NCI-H1694 (cell line): ENCODE data around the gene SLC29A2.
"Not testable (repeated sequence)": the region's sequence is repeated elsewhere in the genome, so short reads cannot be mapped to it uniquely, and the experiment has no call there.

Source experiments
- DNase-seq: peaks from one replicate; lab custom pipeline; 2025; lab: John Stamatoyannopoulos, UW

Gene SLC29A2

DNA sequence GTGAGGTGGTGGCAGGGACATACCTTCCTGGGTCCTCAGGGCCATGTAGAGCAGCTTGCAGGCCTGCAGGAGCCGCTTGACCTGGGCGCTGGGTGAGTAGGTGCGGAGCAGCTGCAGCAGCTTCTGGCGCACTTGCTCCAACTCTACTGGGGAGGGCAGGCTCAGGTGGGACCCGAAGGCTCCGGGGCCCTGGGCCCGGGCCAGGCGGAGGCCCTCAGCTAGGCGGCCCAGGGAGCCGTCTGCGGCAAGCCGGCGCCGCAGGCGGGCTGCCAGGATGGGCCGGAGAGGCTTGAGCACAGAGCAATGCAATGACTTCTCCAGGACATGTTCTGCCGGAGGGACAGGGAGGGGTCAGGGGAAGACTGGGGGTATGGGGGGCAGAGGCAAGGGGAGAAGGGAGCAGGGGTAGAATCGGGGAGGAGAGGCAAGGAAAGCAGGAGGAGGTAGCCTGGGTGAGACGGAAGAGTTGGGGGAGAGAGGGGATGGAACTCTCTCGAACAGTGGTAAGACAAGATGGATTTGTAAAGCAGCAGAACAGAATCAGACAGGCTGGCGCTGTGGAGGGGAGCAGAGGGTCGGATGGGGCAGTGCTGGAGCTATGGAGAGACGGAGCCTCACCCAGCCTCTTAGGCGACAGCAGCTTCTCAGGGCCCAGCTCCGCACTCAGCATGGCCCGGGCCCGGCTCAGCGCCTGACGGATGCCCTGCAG, 37.5 kb downstream of the SLC29A2 start:
- DNase-seq = no peak

DNA sequence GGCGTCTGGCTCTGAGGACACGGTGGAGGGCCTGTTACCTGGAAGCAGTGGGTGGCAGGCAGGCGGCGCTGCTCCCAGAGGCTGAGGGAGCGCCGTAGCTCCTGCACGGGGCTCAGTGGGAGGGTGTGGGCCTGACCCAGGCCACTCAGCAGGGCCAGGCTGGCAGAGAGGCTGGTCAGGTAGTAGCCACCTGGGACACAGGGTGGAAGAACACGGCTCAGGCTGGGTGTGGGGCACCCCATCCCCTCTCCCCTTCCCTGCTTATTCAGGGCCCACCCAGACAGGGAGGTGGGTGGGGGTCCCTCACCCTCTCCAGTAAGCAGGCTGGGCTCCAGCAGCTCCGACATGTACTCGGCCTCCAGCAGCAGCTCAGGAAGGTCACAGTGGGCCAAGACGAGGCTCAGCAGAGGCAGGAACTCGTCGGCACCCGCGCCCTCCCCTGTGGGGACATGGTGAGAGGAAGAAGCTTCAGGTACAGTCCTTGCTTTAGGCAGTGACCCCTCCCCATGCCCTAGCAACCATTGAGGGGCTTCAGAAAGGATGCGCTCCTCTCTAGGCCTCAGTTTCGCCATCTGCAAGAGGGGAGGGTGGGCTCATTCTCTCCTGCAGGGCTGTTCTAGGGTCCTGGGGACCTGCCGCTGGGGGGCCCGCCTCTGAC, 38.2 kb downstream of the SLC29A2 start:
- no peak for DNase-seq

DNA sequence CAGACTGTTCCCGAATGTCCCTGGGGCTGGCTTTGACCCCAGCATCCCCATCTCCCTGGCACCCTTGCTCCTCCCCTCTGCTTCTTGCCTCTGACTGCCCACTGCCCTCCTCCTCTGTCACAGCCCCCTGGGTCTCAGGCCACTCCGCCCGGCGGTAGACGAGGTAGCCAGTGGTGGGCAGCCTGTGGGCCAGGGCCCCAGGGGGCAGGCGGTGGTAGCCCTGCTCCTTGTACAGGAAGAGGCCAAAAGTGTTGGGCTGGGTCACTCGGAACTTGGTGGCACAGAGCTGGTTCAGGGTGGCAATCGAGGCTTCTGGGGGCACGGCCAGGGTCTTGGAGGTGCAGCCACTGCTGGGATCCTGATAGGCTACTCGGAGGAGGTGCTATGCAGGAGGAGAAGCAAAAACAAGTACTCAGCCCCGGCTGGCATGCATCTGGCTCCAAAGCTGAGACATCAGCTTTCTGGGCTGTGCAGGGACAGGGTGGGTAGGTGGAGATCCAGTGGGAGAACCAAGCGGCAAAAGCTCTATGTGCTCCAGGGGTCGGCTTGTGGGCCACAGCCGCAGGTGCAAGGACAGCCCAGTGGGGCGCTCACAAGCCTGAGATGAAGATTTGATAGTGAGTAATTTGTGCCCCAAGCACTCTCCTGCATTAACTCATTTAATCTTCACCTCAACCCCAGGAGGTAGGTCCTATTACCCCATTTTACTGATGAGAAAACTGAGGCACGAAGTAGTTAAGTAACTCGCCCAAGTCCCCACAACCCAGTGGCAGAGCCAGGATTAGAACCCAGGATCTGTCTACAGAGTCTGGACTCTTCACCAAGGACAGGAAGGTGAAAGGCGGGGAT, 39.0 kb downstream of the SLC29A2 start:
- DNase-seq = no peak

DNA sequence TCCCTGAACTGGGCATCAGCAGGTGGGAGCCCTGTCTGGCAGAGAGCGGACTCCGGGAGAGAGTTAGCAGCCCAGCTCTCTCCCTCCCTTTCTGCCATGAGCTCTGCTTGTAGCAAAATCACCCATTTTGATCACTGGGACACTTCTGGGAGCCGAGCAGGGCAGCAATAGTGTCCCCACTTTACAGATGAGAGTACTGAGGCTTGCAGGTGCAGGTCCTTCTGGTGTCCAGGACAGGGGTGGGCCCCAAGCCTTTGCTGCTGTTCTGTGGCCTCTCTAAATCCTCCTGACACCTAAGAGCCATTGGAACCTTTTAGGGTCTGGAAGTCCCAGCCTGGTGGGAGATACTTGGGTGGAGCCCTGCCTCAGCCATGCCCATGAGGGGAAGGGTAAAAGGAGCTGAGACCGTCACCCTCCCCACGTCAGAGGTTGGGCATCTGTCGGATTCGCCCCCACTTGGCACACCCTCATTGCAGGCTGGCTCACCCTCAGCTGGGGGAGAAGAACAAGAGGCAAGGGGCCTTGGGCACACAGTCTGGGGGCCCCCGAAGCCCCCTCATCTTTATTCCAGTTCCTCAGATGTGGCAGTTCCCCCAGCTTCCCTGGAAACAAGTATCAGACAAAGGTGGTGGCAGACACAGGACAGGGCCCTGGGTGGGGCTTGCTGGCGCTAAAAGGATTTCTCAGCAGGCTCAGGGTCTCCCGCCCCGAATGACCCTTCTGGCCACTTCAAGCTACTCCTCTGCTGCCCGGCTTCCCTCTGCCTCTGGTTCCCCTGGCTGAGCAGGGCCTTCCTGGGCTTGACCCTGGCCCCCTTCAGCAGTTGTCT, 39.8 kb downstream of the SLC29A2 start:
- no peak for DNase-seq

DNA sequence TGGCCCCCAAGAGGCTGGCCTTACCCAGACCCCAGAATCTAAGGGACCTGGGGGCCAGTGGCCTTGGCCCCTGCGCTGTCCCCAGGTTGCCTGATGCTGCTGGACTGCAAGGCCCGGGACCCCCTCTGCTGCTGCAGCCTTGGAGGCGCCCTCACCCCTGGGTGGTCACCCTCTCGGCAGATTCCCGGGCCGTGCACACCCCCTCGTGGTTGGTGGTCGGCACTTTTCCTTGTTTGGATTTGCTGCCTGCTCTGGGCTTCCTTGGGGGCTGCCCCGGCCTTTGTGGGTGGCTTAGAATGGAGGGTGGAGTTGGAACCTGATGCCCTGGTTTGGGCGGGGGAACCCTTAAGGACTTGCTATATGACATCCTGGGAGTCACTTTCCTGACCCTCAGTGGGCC, 40.6 kb downstream of the SLC29A2 start:
- DNase-seq = no peak

DNA sequence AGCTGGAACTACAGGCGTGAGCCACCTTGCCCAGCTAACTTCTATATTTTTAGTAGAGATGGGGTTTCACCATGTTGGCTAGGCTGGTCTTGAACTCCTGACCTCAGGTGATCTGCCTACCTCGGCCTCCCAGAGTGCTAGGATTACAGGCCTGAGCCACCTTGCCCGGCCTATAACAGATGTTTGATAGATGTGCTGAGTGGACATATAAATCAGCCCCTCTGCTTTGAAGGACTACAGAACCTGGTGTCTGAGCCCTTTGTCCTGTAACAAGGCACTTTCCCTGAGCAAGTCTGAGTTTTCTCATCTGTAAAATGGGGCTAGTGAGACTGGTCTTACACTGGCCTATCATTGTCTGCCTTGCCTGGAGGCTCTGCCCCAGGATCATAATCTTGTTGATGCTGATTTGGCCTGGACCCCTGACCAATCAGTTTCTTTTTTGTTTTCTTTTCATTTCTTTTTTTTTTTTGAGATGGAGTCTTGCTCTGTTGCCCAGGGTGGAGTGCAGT, 42.3 kb downstream of the SLC29A2 start:
- DNase-seq = no peak

DNA sequence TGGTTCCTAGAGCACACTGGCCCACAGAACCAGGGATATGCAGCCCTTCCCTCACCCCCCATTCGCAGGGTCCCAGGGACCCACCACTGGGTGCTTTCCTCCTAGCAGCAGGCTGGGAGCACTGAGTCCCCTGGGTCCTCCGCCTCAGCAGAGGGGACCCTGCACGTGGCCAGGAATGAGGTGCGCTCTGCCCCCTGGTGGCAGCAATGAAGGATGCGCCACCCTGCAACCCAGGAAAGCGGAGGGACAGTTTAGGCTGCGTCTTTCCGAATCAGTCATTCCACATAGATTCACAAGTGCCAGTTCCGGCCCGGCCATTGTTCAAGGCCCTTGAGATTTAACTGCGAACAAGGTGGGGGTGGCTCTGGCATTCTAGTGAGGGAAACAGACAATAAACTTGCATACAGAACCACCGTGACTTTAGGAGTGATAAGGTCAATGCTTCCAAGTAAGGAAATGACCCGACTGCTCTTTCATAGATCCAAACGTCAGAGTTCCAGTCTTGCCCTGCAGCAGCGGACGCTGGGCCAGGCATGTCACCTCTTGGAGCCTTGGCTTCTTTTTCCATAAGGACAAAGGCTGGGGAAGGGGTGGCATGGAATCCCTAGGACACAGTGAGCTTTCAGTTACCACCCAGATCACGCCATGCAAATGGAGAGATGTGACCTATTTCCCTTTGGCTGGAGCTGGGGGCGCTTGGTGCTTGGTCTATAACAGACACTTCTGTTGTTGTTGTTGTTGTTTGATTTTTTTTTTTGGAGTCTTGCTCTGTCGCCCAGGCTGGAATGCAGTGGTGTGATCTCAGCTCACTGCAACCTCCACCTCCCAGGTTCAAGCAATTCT, 43.0 kb downstream of the SLC29A2 start:
- peak; percentile 46 for DNase-seq

DNA sequence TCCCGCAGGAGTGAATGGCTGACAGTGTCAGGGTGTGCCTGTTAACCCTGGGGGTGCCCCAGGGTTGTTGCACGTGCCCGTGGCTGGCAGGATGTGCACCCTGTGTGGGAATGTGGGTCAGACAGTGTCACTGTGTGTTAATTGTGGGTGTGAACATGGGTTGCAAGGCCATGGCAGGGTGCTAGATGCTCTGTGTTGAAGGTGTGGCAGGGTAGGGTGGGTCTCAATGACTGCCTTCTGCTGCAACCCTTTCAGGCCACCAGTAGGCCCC, 43.6 kb downstream of the SLC29A2 start:
- DNase-seq = no peak

DNA sequence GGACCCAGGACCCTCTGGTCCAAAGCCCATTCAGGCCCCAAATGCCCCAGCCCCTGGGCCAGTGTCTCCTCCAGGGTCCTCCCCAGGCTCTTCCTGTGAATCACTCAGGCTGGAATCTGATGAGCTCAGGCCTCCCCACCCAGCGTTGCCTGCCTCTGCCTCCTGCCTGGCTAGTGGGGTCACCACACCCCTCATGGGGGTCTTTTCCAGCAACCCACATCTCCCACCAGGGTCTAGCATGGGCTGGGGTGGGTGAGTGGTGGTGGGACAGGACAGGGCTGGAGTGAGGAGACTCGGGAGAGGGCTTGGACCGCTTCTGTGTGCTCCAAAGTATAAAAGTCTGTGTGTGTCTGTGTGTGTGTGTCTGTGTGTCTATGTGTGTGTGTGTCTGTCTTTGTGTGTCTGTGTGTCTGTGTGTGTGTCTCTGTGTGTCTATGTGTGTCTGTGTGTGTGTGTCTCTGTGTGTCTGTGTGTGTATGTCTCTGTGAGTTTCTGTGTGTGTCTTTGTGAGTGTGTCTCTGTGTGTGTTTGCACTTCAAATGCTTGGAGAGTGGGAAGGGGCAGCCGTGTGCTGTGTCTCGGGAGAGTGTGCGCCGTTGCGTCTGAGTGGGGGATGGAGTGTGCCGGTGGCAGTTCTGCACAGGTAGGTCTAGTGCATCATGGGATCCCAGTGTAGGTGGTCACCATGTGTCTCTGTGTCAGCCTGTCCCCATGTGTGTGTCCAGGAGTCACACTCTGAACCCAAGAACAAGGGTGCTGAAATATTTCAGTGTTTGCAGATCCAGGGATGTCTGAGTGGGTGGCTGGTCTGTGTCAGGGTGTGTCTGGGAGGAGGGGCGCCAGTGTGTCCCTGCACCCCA, 44.2 kb downstream of the SLC29A2 start:
- no peak for DNase-seq

DNA sequence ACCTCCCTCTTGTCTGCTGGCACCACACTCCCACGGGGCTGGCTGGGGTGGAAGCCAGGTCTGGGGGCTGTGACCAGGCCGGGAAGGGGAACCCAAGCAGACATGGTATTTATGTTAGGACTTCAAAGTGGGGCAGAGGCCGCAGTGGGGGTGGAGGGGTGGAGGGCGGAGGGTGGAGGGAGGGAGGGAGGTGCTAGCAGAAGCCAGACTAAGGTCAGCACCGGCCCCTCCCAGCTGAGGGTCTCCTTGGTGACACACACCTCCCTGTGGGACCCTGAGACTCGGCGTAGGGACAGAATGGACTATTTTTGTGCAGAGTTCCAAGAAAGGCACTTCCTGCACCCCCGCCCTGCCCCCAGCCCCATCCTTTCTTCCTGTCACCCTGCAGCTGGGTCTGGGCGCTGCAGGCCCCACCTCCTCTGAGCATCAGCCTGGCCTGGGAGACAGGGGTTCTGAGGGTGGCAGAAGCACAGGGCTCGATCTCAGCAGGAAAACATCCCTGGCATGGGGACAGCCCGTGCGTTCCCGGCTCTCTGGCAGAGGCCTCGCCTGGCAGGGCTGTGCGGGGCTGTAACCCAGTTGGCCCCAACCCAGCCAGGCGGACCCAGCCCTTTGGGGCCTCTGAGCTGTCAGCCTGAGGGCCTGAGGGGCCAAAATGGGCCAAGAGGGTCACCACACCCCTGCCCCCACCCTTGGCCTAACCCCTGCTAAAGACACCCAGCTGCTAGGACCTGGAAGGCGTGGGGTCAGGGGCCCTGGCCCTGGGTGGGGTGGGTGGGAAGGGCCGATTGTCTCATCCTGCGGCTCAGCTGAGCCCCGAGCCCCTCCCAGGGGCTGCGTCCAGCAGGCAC, 45.1 kb downstream of the SLC29A2 start:
- DNase-seq = no peak

DNA sequence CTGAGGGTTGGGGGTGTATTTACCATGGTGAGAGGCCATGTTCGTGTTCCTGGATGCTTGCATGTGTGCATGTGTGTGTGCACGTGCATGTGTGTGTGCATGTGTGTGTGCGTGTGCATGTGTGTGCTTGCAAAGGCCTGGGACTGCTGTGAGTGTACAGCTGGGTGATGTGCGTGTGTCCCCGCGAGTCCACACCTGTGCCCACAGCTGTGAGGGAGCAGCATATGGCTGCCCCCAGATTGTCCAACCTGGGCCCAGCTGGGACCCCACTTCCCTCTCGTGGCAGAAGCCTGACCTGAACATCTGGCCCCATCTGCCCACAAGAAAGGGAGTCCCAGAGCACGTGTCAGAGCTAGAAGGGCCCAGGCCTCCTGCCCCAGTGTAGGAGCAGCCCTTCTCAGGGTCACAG, 46.3 kb downstream of the SLC29A2 start:
- no peak for DNase-seq

DNA sequence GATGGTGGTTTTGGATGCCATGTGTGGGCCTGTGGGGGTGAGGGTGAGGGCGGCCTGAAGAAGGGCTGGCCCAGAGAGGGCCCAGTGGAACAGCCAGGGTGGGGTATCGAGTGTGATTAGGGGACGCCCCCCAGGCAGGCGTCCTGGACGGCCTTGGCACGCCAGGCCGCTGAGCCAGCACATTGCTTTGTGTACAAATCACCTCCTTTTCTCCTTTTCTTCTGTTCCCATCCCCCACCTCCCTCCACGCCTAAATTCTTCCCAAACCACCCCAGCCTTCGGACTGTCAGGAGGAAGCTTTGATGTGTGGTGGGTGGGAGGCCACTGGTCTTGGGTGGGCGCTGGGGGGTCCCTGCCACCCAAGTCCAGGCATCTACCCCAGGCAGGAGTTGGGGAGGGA, 46.9 kb downstream of the SLC29A2 start:
- DNase-seq = no peak

DNA sequence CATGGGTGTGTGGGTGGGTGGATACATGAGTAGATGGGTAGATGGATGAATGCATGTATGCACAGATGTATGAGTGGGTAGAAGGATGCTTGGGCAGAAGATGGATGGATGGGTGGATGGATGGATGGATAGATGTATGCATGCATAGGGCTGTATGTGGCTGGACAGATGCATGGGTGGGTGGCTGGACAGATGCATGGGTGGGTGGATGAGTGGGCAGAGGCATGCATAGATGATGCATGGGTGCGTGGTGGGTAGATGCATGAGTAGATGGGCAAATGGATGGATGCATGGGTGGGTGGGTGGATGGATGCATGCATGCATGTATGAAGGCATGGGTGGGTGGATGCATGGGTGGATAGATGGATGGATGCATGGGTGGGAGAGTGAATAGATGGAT, 47.9 kb downstream of the SLC29A2 start:
- DNase-seq = no peak

DNA sequence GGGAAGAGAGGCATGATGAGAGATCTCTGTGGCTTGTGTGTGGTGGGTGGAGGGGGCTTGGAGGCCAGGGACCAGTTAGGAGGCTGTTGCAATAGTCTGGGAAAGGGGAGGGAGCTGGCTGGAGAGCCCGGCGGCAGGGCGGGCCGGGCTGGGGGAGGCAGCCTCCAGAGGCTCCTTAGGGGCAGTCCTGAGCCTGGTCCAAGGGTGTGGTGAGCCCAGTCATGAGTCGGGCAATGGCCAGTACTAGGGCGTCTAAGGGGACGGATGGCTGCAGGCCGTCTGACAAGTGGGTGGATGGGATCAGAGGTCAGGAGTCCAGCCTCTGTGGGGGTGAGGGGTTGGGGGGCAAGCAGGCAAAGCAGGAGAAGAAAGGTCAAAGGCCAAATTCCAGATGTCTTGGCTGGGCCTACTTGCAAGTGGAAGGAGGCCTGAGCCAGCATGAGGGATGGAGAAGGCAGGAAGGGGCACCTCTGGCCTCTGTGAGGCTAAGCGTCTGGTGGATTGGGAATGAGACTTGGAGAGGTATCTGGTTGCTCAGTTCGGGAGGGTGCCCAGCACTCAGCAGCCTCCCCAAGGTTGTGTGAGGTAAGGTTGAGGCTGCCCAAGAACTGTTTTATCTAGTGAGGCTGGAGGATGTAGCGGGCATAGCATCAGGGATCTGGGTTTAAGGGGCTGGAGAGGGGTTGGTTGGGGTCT, 48.7 kb downstream of the SLC29A2 start:
- DNase-seq = no peak

DNA sequence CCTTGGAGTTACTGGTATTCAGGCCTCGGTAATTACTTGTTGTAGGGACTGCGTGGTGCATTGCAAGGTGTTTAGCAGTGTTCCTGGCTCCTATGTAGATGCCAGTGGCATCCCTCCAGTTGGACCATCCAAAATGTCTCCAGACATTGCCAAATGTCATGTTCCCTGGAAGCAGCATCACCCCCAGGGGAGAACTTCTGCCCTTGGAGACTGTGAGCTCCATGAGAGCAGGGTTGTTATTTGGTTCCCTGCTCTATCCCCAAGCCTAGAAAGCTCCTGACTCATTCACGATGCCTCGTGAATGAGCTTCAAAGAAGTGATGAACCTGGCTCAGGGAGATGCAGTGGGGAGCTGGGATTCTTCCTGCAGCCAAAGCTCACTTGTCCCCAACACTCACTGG, 50.0 kb downstream of the SLC29A2 start:
- DNase-seq = no peak

DNA sequence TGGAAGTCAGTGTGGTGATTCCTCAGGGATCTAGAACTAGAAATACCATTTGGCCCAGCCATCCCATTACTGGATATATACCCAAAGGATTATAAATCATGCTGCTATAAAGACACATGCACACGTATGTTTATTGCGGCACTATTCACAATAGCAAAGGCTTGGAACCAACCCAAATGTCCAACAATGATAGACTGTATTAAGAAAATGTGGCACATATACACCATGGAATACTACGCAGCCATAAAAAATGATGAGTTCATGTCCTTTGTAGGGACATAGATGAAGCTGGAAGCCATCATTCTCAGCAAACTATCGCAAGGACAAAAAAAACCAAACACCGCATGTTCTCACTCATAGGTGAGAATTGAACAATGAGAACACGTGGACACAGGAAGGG, 50.8 kb downstream of the SLC29A2 start:
- not testable (repeated sequence) for DNase-seq

DNA sequence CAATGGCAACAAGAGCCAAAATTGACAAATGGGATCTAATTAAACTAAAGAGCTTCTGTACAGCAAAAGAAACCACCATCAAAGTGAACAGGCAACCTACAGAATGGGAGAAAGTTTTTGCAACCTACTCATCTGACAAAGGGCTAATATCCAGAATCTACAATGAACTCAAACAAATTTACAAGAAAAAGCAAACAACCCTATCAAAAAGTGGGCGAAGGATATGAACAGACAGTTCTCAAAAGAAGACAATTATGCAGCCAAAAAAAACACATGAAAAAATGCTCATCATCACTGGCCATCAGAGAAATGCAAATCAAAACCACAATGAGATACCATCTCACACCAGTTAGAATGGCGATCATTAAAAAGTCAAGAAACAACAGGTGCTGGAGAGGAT, 51.3 kb downstream of the SLC29A2 start:
- DNase-seq = not testable (repeated sequence)

DNA sequence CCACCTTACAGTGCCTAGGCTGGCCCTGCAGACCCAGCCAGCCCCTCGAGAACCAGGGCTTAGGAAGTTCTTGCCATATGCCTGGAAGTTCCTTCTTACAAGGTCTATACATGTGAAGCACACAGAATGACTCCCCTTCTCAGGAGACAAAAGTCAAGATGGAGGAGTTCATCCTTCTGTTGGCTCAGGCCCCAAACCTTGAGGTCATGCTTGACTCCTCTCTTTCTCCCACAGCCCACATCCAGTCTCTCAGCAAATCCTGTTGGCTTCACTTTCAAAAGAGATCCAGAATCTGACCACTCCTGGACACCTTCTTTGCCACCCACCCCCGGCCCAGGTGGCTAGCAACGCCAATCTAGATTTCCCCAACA, 53.0 kb downstream of the SLC29A2 start:
- no peak for DNase-seq
